ENCODE data around the gene EFHD1.

DNA sequence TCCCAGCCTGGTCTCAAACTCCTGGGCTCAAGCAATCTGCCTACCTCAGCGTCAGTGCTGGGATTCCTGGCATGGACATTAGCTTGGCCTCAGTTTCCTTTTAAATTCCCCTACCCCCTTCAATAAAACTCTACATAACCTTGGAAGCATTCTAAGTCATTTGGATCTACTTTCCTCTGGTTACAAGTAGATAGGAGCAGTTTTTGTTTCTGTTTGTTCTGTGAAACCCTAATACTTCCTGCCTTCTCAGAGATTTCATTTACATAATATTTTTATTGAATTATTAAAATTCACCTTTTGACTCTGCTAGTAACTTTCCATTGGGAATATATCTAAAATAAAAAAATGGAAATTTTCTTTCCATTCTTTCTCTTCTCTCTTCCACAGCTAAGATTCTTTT is 89.6 kb downstream of the EFHD1 start:
- TF ChIP-seq, protein P1, sequence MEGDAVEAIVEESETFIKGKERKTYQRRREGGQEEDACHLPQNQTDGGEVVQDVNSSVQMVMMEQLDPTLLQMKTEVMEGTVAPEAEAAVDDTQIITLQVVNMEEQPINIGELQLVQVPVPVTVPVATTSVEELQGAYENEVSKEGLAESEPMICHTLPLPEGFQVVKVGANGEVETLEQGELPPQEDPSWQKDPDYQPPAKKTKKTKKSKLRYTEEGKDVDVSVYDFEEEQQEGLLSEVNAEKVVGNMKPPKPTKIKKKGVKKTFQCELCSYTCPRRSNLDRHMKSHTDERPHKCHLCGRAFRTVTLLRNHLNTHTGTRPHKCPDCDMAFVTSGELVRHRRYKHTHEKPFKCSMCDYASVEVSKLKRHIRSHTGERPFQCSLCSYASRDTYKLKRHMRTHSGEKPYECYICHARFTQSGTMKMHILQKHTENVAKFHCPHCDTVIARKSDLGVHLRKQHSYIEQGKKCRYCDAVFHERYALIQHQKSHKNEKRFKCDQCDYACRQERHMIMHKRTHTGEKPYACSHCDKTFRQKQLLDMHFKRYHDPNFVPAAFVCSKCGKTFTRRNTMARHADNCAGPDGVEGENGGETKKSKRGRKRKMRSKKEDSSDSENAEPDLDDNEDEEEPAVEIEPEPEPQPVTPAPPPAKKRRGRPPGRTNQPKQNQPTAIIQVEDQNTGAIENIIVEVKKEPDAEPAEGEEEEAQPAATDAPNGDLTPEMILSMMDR (IDR thresholded peaks at IDR 0.05; ENCODE audit: low read depth, low read length, poor library complexity, severe bottlenecking): no peak
- no peak for TF ChIP-seq EZH2phosphoT487 (IDR thresholded peaks at IDR 0.05; ENCODE audit: borderline replicate concordance, low read length)

All from DOHH2 (cell line).